BLaER1 (cell line): ENCODE results near the gene GPX7.

Experiments used
- H3K27ac ChIP-seq: shearing (Covaris generic); formaldehyde crosslinking; 2 replicates; pipeline ENCODE4 v1.8.1; 2022
- H3K27me3 ChIP-seq: shearing (Covaris generic); formaldehyde crosslinking; 2 replicates; pipeline ENCODE4 v1.8.1; 2022
- H3K36me3 ChIP-seq: shearing (Covaris generic); formaldehyde crosslinking; 2 replicates; pipeline ENCODE4 v1.8.1; 2022
- H3K4me1 ChIP-seq: shearing (Covaris generic); formaldehyde crosslinking; 2 replicates; pipeline ENCODE4 v1.8.1; 2022
- H3K4me2 ChIP-seq: shearing (Covaris generic); formaldehyde crosslinking; 2 replicates; pipeline ENCODE4 v1.8.1; 2022
- H3K4me3 ChIP-seq: shearing (Covaris generic); formaldehyde crosslinking; 2 replicates; pipeline ENCODE4 v1.8.1; 2022
- H3K9ac ChIP-seq: shearing (Covaris generic); formaldehyde crosslinking; 2 replicates; pipeline ENCODE4 v1.8.1; 2022
- H3K9me3 ChIP-seq: shearing (Covaris generic); formaldehyde crosslinking; 2 replicates; pipeline ENCODE4 v1.8.1; 2022
- H4K20me1 ChIP-seq: shearing (Covaris generic); formaldehyde crosslinking; 2 replicates; pipeline ENCODE4 v1.8.1; 2022
- Cebpa-rat ChIP-seq: shearing (Covaris generic); IDR thresholded peaks from 2 replicates; pipeline ENCODE4 v1.8.1; 2022

The GPX7 gene

DNA sequence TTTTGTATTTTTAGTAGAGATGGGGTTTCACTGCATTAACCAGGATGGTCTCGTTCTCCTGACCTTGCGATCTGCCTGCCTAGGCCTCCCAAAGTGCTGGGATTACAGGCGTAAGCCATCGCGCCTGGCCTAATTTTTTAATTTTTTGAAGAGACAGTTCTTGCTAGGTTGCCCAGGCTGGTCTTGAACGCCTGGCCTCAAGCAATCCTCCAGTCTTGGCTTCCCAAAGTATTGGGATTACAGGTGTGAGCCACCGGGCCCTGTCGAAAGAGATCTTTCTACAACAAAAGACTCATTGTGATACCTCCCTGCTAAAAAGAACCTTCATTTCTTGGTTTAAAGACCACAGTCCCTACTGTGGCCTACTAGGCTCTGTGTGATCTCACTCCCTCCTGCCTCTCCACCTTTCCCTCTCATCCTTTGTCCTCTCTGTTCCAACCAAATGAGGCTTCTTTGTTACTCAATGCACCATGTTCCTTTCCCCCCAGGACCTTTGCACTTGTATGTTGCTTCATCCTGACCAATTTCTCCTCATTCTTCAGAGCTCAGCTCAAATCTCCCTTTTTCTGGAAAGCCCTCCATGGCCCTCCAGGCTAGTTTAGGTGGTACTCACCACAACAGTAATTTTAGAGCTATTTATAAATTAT lies 1.5 kb upstream of the GPX7 start:
- Histone ChIP-seq H3K9me3 (no peaks in the 10 kb centered on the region), H3K4me2 (peak overlapping the region; percentile 93), H3K4me1 (peaks cover 39% of the 10 kb centered on the region), H3K36me3 (peaks cover 13% of the 10 kb centered on the region), H3K27ac (no peak overlapping the region), H3K27me3 (no peaks in the 10 kb centered on the region), H3K9ac (0 out of 2 replicates have a peak overlapping the region, but pooled peaks have one; percentile 97), H3K4me3 (0 out of 2 replicates have a peak overlapping the region, but pooled peaks have one; percentile 87), H4K20me1 (peaks cover 5% of the 10 kb centered on the region; the same call in 1 of the 2 replicates)
- TF ChIP-seq Cebpa-rat = no peak

DNA sequence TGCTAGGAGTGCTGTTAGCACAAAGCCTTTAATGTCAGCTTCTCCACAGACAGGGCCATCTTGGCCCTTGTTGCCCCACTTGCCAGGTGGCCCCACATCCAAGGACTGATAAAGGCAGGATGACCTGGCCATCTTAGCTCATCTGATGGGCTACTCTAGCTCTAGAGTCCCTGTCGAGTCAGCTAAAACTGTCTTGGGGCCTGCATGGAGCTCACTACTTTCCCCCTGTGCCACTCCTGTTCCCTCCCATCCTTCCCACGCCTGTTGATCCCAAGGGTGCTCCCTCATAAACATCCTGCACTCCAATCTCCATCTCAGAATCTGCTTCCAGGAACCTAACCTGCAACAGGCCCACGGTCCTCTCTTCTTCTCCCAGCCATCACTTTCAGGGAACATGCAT lies 652 bp upstream of the GPX7 start:
- H3K4me3 ChIP-seq = peak overlapping the region; percentile 87
- TF ChIP-seq Cebpa-rat = no peak
- H3K27ac ChIP-seq = peak overlapping the region; percentile 98
- H3K4me2 ChIP-seq = peak overlapping the region; percentile 93
- H3K4me1 ChIP-seq = peaks cover 44% of the 10 kb centered on the region
- no peaks in the 10 kb centered on the region for H3K27me3 ChIP-seq
- peaks cover 14% of the 10 kb centered on the region; the same call in 1 of the 2 replicates for H4K20me1 ChIP-seq
- H3K9me3 ChIP-seq = no peaks in the 10 kb centered on the region
- H3K36me3 ChIP-seq = peaks cover 22% of the 10 kb centered on the region
- H3K9ac ChIP-seq = peak overlapping the region; percentile 97

DNA sequence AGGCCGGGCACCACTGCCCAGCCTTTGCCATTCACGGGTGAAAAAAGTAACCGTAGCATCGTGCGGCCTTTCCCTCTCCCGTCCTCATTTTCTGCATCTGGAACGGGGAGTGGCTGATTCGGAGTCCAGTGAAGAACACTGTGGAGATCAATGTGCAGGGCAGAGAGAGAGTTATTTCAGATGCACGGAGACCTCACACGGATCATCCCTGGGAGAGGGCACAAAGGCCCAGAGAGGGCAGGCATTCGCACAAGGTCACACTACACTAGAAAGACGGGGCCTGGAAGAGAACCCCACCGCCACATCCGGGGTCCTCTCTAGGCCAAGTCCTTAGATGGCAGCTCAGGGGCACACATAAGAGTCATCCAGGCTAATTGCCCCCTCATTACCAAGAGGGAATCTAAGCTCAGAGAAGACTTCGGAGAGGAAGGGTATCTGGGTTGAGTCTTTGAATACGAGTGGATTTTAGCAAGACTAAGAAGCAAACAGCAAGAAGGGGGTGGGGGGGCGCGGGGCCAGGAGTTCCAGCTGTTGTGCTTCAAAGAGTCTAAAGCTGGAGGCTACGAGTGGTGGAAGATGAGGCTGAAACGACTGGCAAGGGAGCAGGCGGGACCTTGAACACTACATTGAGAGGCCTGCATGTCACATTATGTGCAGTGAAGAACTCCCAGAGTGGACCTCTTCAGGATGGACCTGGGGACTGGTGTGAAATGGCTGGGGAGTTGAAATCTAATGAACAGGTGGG lies 857 bp downstream of the GPX7 start:
- no peak for TF ChIP-seq Cebpa-rat
- Histone ChIP-seq H3K9ac (peak overlapping the region; percentile 97), H3K36me3 (peaks cover 37% of the 10 kb centered on the region), H3K4me1 (peaks cover 44% of the 10 kb centered on the region), H4K20me1 (peaks cover 18% of the 10 kb centered on the region; the same call in 1 of the 2 replicates), H3K27ac (peak overlapping the region; percentile 98), H3K9me3 (no peaks in the 10 kb centered on the region), H3K4me3 (peak overlapping the region; percentile 87), H3K4me2 (peak overlapping the region; percentile 93), H3K27me3 (no peaks in the 10 kb centered on the region)

DNA sequence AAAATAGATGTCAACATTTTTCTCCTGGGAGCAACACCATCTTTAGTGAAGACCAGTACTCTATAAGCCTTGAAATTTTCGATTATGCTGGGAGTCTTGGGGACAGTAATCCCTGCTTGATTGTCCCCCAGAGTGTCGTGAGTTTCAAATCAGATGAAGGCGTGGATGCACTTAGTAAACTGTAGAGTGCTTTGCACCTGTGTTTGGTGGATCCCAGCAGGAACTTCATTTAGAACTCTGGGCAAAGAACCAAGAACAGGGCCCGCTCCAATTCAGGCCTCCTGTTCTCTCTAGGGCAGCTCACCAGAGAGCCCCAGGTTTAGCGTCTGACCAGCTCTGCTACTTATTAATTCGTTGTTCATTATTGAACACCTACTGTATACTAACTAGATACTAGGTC lies 1.5 kb downstream of the GPX7 start:
- peak overlapping the region; percentile 97 for H3K9ac ChIP-seq
- no peaks in the 10 kb centered on the region for H3K27me3 ChIP-seq
- peaks cover 43% of the 10 kb centered on the region for H3K36me3 ChIP-seq
- H3K4me2 ChIP-seq = peak overlapping the region; percentile 93
- H3K9me3 ChIP-seq = no peaks in the 10 kb centered on the region; the same call in 1 of the 2 replicates
- peak overlapping the region; percentile 87 for H3K4me3 ChIP-seq
- H3K4me1 ChIP-seq = peaks cover 44% of the 10 kb centered on the region
- H4K20me1 ChIP-seq = peaks cover 18% of the 10 kb centered on the region; the same call in 1 of the 2 replicates
- TF ChIP-seq Cebpa-rat = no peak
- H3K27ac ChIP-seq = peak overlapping the region; percentile 98

DNA sequence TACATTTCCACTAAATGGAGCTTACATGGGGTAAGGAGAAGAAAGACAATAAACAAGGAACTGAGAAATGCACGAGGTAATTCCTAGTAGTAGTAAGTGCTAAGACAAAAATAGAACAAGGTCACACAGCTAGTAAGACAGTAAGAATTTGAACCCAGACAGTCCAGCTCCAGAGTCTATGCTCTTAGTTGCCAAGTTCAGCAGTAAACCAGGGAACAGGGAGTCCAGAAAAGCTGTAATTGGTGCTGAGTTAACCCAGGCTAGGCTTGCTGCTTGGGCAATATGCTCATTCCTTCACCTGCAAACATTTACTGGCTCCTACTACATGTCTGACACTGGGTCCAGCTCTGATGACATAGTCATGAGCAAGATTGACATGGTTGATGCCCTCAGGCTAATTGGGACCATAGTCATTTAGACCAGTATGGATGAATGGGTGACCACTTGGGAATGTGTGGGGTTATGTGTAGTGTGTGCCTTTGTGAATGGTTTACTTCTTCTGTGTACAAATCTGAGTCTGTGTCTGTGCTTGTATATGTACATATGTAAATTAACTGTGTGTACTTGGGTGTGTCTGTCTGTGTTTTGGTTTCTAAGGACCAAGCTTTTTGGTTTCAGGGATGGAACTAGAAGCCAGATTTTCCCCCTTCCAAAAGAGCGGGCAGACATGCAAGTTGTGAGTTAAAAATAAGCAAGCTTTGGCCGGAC lies 2.0 kb downstream of the GPX7 start:
- peaks cover 18% of the 10 kb centered on the region; the same call in 1 of the 2 replicates for H4K20me1 ChIP-seq
- peak overlapping the region; percentile 93 for H3K4me2 ChIP-seq
- H3K4me1 ChIP-seq = peaks cover 44% of the 10 kb centered on the region
- H3K27me3 ChIP-seq = no peaks in the 10 kb centered on the region
- peak overlapping the region; percentile 97 for H3K9ac ChIP-seq
- TF ChIP-seq Cebpa-rat = no peak
- H3K4me3 ChIP-seq = peak overlapping the region; percentile 87
- H3K27ac ChIP-seq = peak overlapping the region; percentile 98
- H3K36me3 ChIP-seq = peaks cover 49% of the 10 kb centered on the region
- H3K9me3 ChIP-seq = no peaks in the 10 kb centered on the region; the same call in 1 of the 2 replicates

DNA sequence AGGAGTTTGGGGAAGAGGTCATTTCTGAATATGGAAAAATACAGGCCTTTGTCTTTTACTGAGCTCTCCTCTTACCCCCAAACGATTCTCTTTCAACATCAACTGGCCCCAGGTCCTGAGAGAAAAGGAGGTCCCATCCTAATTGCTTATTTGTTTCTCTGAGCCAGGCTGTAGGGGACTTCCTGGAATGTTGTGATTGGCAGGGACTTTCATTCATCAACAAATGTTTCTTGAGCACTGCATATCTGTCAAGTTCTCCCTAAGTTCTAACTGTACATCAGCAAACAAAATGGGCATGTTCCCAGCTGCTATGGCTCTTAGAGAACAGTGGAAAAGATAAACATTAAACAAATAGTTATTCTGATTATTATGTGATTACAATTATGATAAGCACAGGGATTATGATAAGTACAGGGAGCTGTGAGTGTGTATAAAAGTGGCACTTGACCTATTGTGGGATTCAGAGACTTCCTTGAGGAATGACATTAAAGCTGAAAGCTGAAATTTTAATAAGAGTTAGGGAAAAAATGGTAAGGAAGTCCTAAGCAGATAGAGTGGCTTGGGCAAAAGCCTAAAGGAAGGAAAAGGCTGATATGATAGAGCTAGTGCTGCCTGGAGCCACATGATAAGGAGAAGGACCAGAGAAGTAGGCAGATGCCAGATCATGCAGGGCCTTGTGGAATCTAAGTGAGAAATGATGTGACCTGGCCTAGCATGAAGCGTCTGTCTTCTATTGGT lies 11.6 kb downstream of the GPX7 start:
- H4K20me1 ChIP-seq = no peaks in the 10 kb centered on the region
- H3K4me3 ChIP-seq = no peak overlapping the region
- no peaks in the 10 kb centered on the region for H3K27me3 ChIP-seq
- peaks cover 95% of the 10 kb centered on the region for H3K36me3 ChIP-seq
- H3K27ac ChIP-seq = no peak overlapping the region
- H3K4me2 ChIP-seq = no peak overlapping the region
- TF ChIP-seq Cebpa-rat = no peak
- H3K9me3 ChIP-seq = no peaks in the 10 kb centered on the region
- no peaks in the 10 kb centered on the region for H3K4me1 ChIP-seq
- no peak overlapping the region for H3K9ac ChIP-seq

DNA sequence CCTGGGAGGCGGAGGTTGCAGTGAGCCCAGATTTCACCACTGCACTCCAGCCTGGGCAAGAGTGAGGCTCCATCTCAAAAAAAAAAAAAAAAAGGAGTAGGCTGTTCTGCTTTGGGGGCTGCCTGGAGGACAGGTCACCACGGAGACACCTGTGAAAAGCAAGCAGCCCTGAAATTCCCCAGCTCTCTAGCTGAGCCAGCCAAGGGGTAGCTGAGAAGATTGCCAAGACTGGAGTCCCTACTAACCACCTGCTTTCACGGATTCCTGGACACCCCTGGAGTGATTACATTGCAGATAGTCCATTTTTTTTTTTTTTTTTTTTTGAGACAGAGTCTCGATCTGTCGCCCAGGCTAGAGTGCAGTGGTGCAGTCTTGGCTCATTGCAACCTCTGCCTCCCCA lies 12.5 kb downstream of the GPX7 start:
- Histone ChIP-seq H3K4me3 (no peak overlapping the region), H3K27me3 (no peaks in the 10 kb centered on the region), H3K9ac (no peak overlapping the region), H3K9me3 (0 out of 2 replicates have a peak, but pooled peaks cover under 1% of the 10 kb centered on the region), H3K36me3 (peaks cover 95% of the 10 kb centered on the region), H3K4me1 (no peaks in the 10 kb centered on the region), H4K20me1 (no peaks in the 10 kb centered on the region), H3K27ac (no peak overlapping the region), H3K4me2 (no peak overlapping the region)
- TF ChIP-seq Cebpa-rat = no peak

DNA sequence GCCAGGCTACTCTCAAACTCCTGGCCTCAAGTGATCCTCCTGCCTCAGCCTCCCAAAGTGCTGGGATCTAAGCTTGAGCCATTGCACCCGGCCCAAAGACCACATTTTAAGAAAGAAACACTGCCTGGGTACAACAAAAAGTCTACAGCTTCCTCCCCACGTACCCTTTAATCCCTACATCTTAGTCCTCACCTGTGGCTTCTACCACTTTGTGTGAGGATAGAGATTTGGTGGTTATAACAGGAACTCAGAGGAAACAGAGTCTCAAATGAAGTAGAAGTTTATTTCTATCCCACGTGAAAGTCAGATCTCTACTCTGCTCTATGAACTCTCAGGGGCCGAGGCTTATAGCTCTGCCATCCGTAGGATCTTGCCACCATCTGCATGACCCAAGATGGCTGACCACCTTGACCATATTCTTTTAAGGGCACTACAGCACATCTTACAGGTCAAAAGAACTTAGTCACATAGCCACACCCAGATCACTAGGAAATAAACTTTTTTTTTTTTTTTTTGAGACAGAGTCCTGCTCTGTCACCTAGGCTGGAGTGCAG lies 13.4 kb downstream of the GPX7 start:
- TF ChIP-seq Cebpa-rat = no peak
- Histone ChIP-seq H3K4me2 (no peak overlapping the region), H3K9ac (no peak overlapping the region), H4K20me1 (no peaks in the 10 kb centered on the region), H3K36me3 (peaks cover 95% of the 10 kb centered on the region), H3K27ac (no peak overlapping the region), H3K4me1 (no peaks in the 10 kb centered on the region), H3K9me3 (peaks cover 9% of the 10 kb centered on the region), H3K27me3 (no peaks in the 10 kb centered on the region), H3K4me3 (no peak overlapping the region)

DNA sequence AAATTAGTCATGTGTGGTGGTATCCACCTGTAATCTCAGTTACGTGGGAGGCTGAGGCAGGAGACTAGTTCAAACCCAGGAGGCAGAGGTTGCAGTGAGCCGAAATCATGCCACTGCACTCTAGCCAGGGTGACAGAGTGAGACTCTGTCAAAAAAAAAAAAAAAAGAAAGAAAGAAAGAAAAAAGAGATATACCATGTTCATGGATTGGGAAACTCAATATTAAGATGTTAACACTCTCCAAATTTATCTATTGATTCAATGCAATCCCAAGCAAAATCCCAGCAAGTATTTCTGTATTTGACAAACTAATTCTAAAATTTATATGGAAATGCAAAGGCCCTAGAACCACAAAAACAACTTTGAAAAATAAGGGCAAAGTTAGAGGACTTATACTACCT lies 19.8 kb downstream of the GPX7 start:
- no peak for TF ChIP-seq Cebpa-rat
- no peak overlapping the region for H3K9ac ChIP-seq
- peaks cover 46% of the 10 kb centered on the region for H3K9me3 ChIP-seq
- no peak overlapping the region for H3K4me3 ChIP-seq
- peaks cover 68% of the 10 kb centered on the region for H3K36me3 ChIP-seq
- no peak overlapping the region for H3K4me2 ChIP-seq
- H3K27me3 ChIP-seq = no peaks in the 10 kb centered on the region
- no peaks in the 10 kb centered on the region for H4K20me1 ChIP-seq
- H3K27ac ChIP-seq = no peak overlapping the region
- H3K4me1 ChIP-seq = peaks cover under 1% of the 10 kb centered on the region
